ENCODE results near the gene SMNDC1. TPM values are rescaled to one million over a fixed set of nuclear protein-coding genes. Genes with fewer than 3 reads are reported as not detected.

The SMNDC1 gene
- total RNA-seq, 2 experiments from 2014 or later: 44.2 to 56.7 TPM

- ChIA-PET POLR2A (interaction anchor here (0.5 to 0.8 kb wide), 3 partner anchors 20 to 275 kb away, joined by 3 to 7 read pairs (median 3); no protein-coding TSS in a partner anchor), CTCF (interaction anchor here (0.6 to 2.2 kb wide), 10 partner anchors 9 to 277 kb away, joined by 3 to 10 read pairs (median 4); no protein-coding TSS in a partner anchor)
- H3K4me1 Mint-ChIP-seq: peaks cover 50% of the 10 kb centered on the region
- H3K27me3 Mint-ChIP-seq: no peaks in the 10 kb centered on the region
- DNase-seq (peak; percentile 41), ATAC-seq (peak; percentile 87)
- peak overlapping the region; percentile 38 for H3K27ac Mint-ChIP-seq
- H3K4me3 Mint-ChIP-seq: peak overlapping the region; percentile 45
- intact Hi-C loops (cut with DNase I, micrococcal nuclease): loop anchor here (2.0 kb wide), 1 partner anchor 19 kb away; no protein-coding TSS in a partner anchor
- H3K9me3 Mint-ChIP-seq (ENCODE audit: low read depth): no peaks in the 10 kb centered on the region
- no peaks in the 10 kb centered on the region for H3K36me3 Mint-ChIP-seq (ENCODE audit: low read depth)
Observed at GRCh38 chr10:110269374-110270318, 35.1 kb downstream of the SMNDC1 start.

DNA sequence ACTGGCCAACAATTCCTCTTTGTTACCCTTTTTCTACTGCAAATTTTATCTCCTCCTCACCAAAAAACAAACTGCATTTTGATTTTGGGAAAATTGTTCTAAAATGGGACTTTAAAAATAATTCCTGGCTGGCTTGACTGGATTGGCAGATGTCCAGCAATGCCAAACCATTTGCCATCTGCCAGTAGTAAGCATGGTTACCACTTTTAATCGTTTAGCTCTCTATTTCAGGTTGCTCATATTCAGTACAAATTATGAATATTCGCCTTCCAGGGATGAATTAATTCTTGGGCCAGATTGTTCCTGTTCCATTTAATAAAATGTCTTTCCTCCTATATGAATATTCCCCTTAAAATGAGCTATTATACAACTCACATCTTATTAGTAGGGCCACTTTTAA, 35.7 kb downstream of the SMNDC1 start:
- Mint-ChIP-seq H3K4me3 (no peak overlapping the region), H3K4me1 (peaks cover 43% of the 10 kb centered on the region), H3K9me3 (ENCODE audit: low read depth) (no peaks in the 10 kb centered on the region), H3K36me3 (ENCODE audit: low read depth) (no peaks in the 10 kb centered on the region), H3K27me3 (no peaks in the 10 kb centered on the region), H3K27ac (no peak overlapping the region)
- ATAC-seq (no peak), DNase-seq (no peak)
- POLR2A ChIA-PET: interaction anchor here (0.5 to 0.6 kb wide), 2 partner anchors 25 to 276 kb away, joined by 3 read pairs; no protein-coding TSS in a partner anchor
- CTCF ChIA-PET: interaction anchor here (0.6 to 2.2 kb wide), 8 partner anchors 11 to 78 kb away, joined by 3 to 10 read pairs (median 4); no protein-coding TSS in a partner anchor
- intact Hi-C loops (cut with DNase I, micrococcal nuclease): loop anchor here (2.0 kb wide), 1 partner anchor 18 kb away; no protein-coding TSS in a partner anchor

GRCh38 chr10:110268442-110268841, 36.3 kb downstream of the SMNDC1 start:
- DNase-seq (no peak), ATAC-seq (no peak)
- Mint-ChIP-seq H3K36me3 (ENCODE audit: low read depth) (no peaks in the 10 kb centered on the region), H3K4me3 (no peak overlapping the region), H3K27ac (no peak overlapping the region), H3K27me3 (no peaks in the 10 kb centered on the region), H3K4me1 (peaks cover 38% of the 10 kb centered on the region), H3K9me3 (ENCODE audit: low read depth) (no peaks in the 10 kb centered on the region)
- ChIA-PET POLR2A (no interaction called here), CTCF (interaction anchor here (0.6 to 1.7 kb wide), 2 partner anchors 10 to 13 kb away, joined by 3 to 4 read pairs; no protein-coding TSS in a partner anchor)
- intact Hi-C loops (cut with DNase I, micrococcal nuclease): loop anchor here (2.0 kb wide), 1 partner anchor 18 kb away; no protein-coding TSS in a partner anchor

GRCh38 chr10:110267276-110267675, 37.4 kb downstream of the SMNDC1 start:
- intact Hi-C loops (cut with DNase I, micrococcal nuclease): no loop called here
- CTCF ChIA-PET: interaction anchor here (1.0 to 1.7 kb wide), 4 partner anchors 8 to 61 kb away, joined by 3 to 4 read pairs (median 3); no protein-coding TSS in a partner anchor
- no peaks in the 10 kb centered on the region for H3K9me3 Mint-ChIP-seq (ENCODE audit: low read depth)
- no peak overlapping the region for H3K4me3 Mint-ChIP-seq
- no peaks in the 10 kb centered on the region for H3K27me3 Mint-ChIP-seq
- ATAC-seq (no peak), DNase-seq (no peak)
- H3K4me1 Mint-ChIP-seq: peaks cover 32% of the 10 kb centered on the region
- POLR2A ChIA-PET: no interaction called here
- no peaks in the 10 kb centered on the region for H3K36me3 Mint-ChIP-seq (ENCODE audit: low read depth)
- no peak overlapping the region for H3K27ac Mint-ChIP-seq

- Mint-ChIP-seq H3K27ac (no peak overlapping the region), H3K9me3 (ENCODE audit: low read depth) (no peaks in the 10 kb centered on the region), H3K4me3 (no peak overlapping the region), H3K36me3 (ENCODE audit: low read depth) (no peaks in the 10 kb centered on the region), H3K4me1 (peaks cover 29% of the 10 kb centered on the region), H3K27me3 (no peaks in the 10 kb centered on the region)
- no peak for ATAC-seq
- CTCF ChIA-PET: interaction anchor here (0.9 to 1.6 kb wide), 3 partner anchors 8 to 21 kb away, joined by 3 to 6 read pairs (median 4); no protein-coding TSS in a partner anchor
- DNase-seq: no peak
- intact Hi-C loops (cut with DNase I, micrococcal nuclease): no loop called here
- POLR2A ChIA-PET: no interaction called here
Observed at GRCh38 chr10:110265573-110266193, 39.0 kb downstream of the SMNDC1 start.

DNA sequence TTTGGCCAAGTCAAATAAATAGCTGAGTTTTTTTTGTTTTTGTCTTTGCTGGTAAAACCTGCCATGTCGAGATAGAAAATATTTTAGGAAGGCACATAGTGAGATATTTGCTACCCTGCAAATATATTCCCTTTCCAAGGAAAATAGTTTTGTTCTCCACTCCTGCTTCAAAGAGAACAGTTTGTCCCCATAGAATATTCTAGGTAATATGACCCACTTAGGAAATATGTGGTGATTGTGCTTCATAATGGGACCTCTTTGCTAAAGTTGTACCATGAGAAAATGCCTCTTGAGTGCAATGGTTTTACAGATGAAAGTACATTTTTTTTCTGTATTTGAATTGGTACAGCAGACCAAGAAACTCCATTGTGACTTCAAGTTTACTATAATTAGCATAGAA, 41.6 kb downstream of the SMNDC1 start:
- Mint-ChIP-seq H3K27me3 (no peaks in the 10 kb centered on the region), H3K36me3 (ENCODE audit: low read depth) (no peaks in the 10 kb centered on the region), H3K4me3 (no peak overlapping the region), H3K9me3 (ENCODE audit: low read depth) (no peaks in the 10 kb centered on the region), H3K27ac (no peak overlapping the region), H3K4me1 (peaks cover 7% of the 10 kb centered on the region)
- intact Hi-C loops (cut with DNase I, micrococcal nuclease): no loop called here
- CTCF ChIA-PET: interaction anchor here (0.8 to 1.5 kb wide), 5 partner anchors 8 to 24 kb away, joined by 3 to 6 read pairs (median 4); no protein-coding TSS in a partner anchor
- ATAC-seq (no peak), DNase-seq (no peak)
- POLR2A ChIA-PET: no interaction called here

DNA sequence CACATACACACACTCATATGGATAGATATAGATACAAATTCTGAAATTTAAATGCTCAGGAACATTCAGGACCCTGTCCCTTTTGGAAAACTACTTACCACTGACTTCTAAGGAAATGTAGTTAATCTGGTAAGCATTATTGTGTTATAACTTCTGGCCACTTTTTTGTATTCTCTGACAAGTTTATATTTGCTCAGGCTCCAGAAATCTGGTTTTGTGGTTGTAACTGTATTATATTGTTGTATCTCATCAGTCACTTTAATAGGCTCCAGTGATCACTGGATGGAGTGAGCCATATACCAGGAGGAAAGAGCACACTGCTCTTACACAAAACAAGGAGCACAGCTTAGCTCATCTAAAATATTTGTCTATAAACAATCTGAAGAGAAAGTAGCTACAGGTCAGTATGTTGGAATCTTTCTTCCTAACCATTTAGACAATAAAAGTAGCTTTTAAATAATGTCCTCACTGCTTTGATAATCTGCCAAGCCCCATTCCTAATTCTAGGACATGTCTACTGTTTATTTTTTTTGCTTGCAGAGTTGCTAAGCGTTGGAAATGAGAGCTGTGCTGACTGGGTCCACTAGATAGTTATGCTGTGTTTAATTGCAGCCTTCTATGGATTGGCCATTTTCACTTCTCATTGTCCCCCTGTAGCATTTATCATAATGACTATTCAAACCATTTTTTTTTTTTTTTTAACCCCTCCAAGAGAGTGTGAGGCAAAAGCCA, 43.8 kb downstream of the SMNDC1 start:
- DNase-seq: no peak
- Mint-ChIP-seq H3K9me3 (ENCODE audit: low read depth) (no peaks in the 10 kb centered on the region), H3K27ac (no peak overlapping the region), H3K27me3 (no peaks in the 10 kb centered on the region), H3K36me3 (ENCODE audit: low read depth) (peaks cover 4% of the 10 kb centered on the region), H3K4me3 (no peak overlapping the region), H3K4me1 (no peaks in the 10 kb centered on the region)
- intact Hi-C loops (cut with DNase I, micrococcal nuclease): no loop called here
- POLR2A ChIA-PET: no interaction called here
- CTCF ChIA-PET: interaction anchor here (0.6 to 1.6 kb wide), 8 partner anchors 9 to 184 kb away, joined by 3 to 9 read pairs (median 4); no protein-coding TSS in a partner anchor
- no peak for ATAC-seq

DNA sequence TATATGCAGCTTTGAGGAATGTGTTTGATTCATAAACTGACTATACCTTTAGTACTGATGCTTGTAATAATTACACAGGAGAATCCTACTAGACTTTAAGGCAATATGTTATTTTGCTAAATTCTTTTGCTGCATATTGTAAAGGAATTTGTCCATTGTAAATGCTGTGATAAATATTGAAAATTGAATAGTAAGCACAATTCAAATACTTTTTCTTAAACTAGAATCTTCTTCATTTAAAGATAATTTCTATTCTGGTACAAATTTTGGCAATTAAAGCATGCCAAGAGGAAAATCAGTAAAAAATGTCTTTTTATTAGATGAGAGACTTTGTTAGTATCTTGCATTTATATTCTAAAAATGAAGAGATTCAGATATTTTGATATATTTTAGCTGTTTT, 45.4 kb downstream of the SMNDC1 start:
- CTCF ChIA-PET: interaction anchor here (1.0 to 2.6 kb wide), 4 partner anchors 8 to 122 kb away, joined by 3 to 17 read pairs (median 6); no protein-coding TSS in a partner anchor
- ATAC-seq (no peak), DNase-seq (no peak)
- H3K9me3 Mint-ChIP-seq (ENCODE audit: low read depth): peaks cover 2% of the 10 kb centered on the region
- peaks cover 5% of the 10 kb centered on the region for H3K4me1 Mint-ChIP-seq
- H3K36me3 Mint-ChIP-seq (ENCODE audit: low read depth): peaks cover 16% of the 10 kb centered on the region
- intact Hi-C loops (cut with DNase I, micrococcal nuclease): no loop called here
- POLR2A ChIA-PET: no interaction called here
- H3K4me3 Mint-ChIP-seq: no peak overlapping the region
- peaks cover under 1% of the 10 kb centered on the region for H3K27me3 Mint-ChIP-seq
- H3K27ac Mint-ChIP-seq: no peak overlapping the region

GRCh38 chr10:110258542-110258941, 46.2 kb downstream of the SMNDC1 start:
- peaks cover 2% of the 10 kb centered on the region for H3K9me3 Mint-ChIP-seq (ENCODE audit: low read depth)
- no peak overlapping the region for H3K27ac Mint-ChIP-seq
- no peak for DNase-seq
- ATAC-seq: no peak
- H3K27me3 Mint-ChIP-seq: peaks cover 5% of the 10 kb centered on the region
- no peak overlapping the region for H3K4me3 Mint-ChIP-seq
- ChIA-PET CTCF (interaction anchor here (1.3 to 2.6 kb wide), 4 partner anchors 11 to 121 kb away, joined by 5 to 17 read pairs (median 6); no protein-coding TSS in a partner anchor), POLR2A (no interaction called here)
- intact Hi-C loops (cut with DNase I, micrococcal nuclease): no loop called here
- H3K36me3 Mint-ChIP-seq (ENCODE audit: low read depth): peaks cover 19% of the 10 kb centered on the region
- peaks cover 9% of the 10 kb centered on the region for H3K4me1 Mint-ChIP-seq

GRCh38 chr10:110254467-110254866, 50.3 kb downstream of the SMNDC1 start:
- peaks cover 34% of the 10 kb centered on the region for H3K4me1 Mint-ChIP-seq
- DNase-seq (no peak), ATAC-seq (no peak)
- peaks cover 2% of the 10 kb centered on the region for H3K9me3 Mint-ChIP-seq (ENCODE audit: low read depth)
- H3K36me3 Mint-ChIP-seq (ENCODE audit: low read depth): peaks cover 21% of the 10 kb centered on the region
- POLR2A ChIA-PET: no interaction called here
- intact Hi-C loops (cut with DNase I, micrococcal nuclease): no loop called here
- H3K27ac Mint-ChIP-seq: no peak overlapping the region
- H3K27me3 Mint-ChIP-seq: peaks cover 7% of the 10 kb centered on the region
- CTCF ChIA-PET: interaction anchor here (0.8 to 3.6 kb wide), 9 partner anchors 9 to 117 kb away, joined by 3 to 19 read pairs (median 5); no protein-coding TSS in a partner anchor
- H3K4me3 Mint-ChIP-seq: no peak overlapping the region
